BLaER1 (cell line): ENCODE measurements around the gene GRM8.
"Not testable (repeated sequence)": the region's sequence is repeated elsewhere in the genome, so short reads cannot be mapped to it uniquely, and the experiment has no call there.

ENCODE experiments used
- H3K27ac ChIP-seq: shearing (Covaris generic); formaldehyde crosslinking; 2 replicates; pipeline ENCODE4 v1.8.1; 2022
- H3K27me3 ChIP-seq: shearing (Covaris generic); formaldehyde crosslinking; 2 replicates; pipeline ENCODE4 v1.8.1; 2022
- H3K36me3 ChIP-seq: shearing (Covaris generic); formaldehyde crosslinking; 2 replicates; pipeline ENCODE4 v1.8.1; 2022
- H3K4me1 ChIP-seq: shearing (Covaris generic); formaldehyde crosslinking; 2 replicates; pipeline ENCODE4 v1.8.1; 2022
- H3K4me2 ChIP-seq: shearing (Covaris generic); formaldehyde crosslinking; 2 replicates; pipeline ENCODE4 v1.8.1; 2022
- H3K4me3 ChIP-seq: shearing (Covaris generic); formaldehyde crosslinking; 2 replicates; pipeline ENCODE4 v1.8.1; 2022
- H3K9ac ChIP-seq: shearing (Covaris generic); formaldehyde crosslinking; 2 replicates; pipeline ENCODE4 v1.8.1; 2022
- H3K9me3 ChIP-seq: shearing (Covaris generic); formaldehyde crosslinking; 2 replicates; pipeline ENCODE4 v1.8.1; 2022
- H4K20me1 ChIP-seq: shearing (Covaris generic); formaldehyde crosslinking; 2 replicates; pipeline ENCODE4 v1.8.1; 2022
- Cebpa-rat ChIP-seq: shearing (Covaris generic); IDR thresholded peaks from 2 replicates; pipeline ENCODE4 v1.8.1; 2022

GRM8 gene

GRCh38 chr7:126881908-126882307 is 370.8 kb downstream of the GRM8 start:
- not testable (repeated sequence) for H4K20me1 ChIP-seq, H3K27ac ChIP-seq, H3K36me3 ChIP-seq, H3K4me2 ChIP-seq, H3K9ac ChIP-seq, H3K4me3 ChIP-seq, H3K4me1 ChIP-seq, H3K9me3 ChIP-seq, H3K27me3 ChIP-seq

GRCh38 chr7:126881315-126881714 is 371.4 kb downstream of the GRM8 start:
- H4K20me1 ChIP-seq: no peaks in the 10 kb centered on the region
- no peaks in the 10 kb centered on the region for H3K36me3 ChIP-seq
- no peaks in the 10 kb centered on the region for H3K9me3 ChIP-seq
- H3K4me3 ChIP-seq: no peak overlapping the region
- TF ChIP-seq Cebpa-rat: no peak
- no peak overlapping the region for H3K4me2 ChIP-seq
- no peak overlapping the region for H3K27ac ChIP-seq
- no peaks in the 10 kb centered on the region for H3K27me3 ChIP-seq
- H3K4me1 ChIP-seq: no peaks in the 10 kb centered on the region
- no peak overlapping the region for H3K9ac ChIP-seq

- H3K4me2 ChIP-seq, H4K20me1 ChIP-seq, H3K9ac ChIP-seq, H3K27me3 ChIP-seq, H3K27ac ChIP-seq, H3K4me1 ChIP-seq, H3K36me3 ChIP-seq, H3K4me3 ChIP-seq, H3K9me3 ChIP-seq: not testable (repeated sequence)
Measured at GRCh38 chr7:126876536-126876935, 376.2 kb downstream of the GRM8 start.

- no peak for TF ChIP-seq Cebpa-rat
- Histone ChIP-seq H3K9me3 (no peaks in the 10 kb centered on the region), H3K4me2 (no peak overlapping the region), H3K9ac (no peak overlapping the region), H3K27me3 (no peaks in the 10 kb centered on the region), H3K4me3 (no peak overlapping the region), H3K36me3 (no peaks in the 10 kb centered on the region), H4K20me1 (no peaks in the 10 kb centered on the region), H3K4me1 (no peaks in the 10 kb centered on the region), H3K27ac (no peak overlapping the region)
Measured at GRCh38 chr7:126856691-126857291, 395.9 kb downstream of the GRM8 start.

- Histone ChIP-seq H3K4me2 (no peak overlapping the region), H3K4me1 (no peaks in the 10 kb centered on the region), H3K27ac (no peak overlapping the region), H3K9ac (no peak overlapping the region), H3K27me3 (no peaks in the 10 kb centered on the region), H3K36me3 (no peaks in the 10 kb centered on the region), H3K9me3 (no peaks in the 10 kb centered on the region), H4K20me1 (no peaks in the 10 kb centered on the region), H3K4me3 (no peak overlapping the region)
- no peak for TF ChIP-seq Cebpa-rat
Measured at GRCh38 chr7:126845331-126845730, 407.4 kb downstream of the GRM8 start.

- TF ChIP-seq Cebpa-rat: no peak
- H3K4me2 ChIP-seq: no peak overlapping the region
- H3K9ac ChIP-seq: no peak overlapping the region
- no peaks in the 10 kb centered on the region for H3K27me3 ChIP-seq
- no peaks in the 10 kb centered on the region for H4K20me1 ChIP-seq
- H3K36me3 ChIP-seq: no peaks in the 10 kb centered on the region
- no peaks in the 10 kb centered on the region for H3K4me1 ChIP-seq
- no peaks in the 10 kb centered on the region for H3K9me3 ChIP-seq
- H3K4me3 ChIP-seq: no peak overlapping the region
- H3K27ac ChIP-seq: no peak overlapping the region
Measured at GRCh38 chr7:126843883-126844282, 408.9 kb downstream of the GRM8 start.

- Histone ChIP-seq H3K4me3 (no peak overlapping the region), H3K9me3 (no peaks in the 10 kb centered on the region), H3K9ac (no peak overlapping the region), H4K20me1 (no peaks in the 10 kb centered on the region), H3K27ac (no peak overlapping the region), H3K4me2 (no peak overlapping the region), H3K36me3 (no peaks in the 10 kb centered on the region), H3K4me1 (no peaks in the 10 kb centered on the region), H3K27me3 (no peaks in the 10 kb centered on the region)
- TF ChIP-seq Cebpa-rat: no peak
Measured at GRCh38 chr7:126843336-126843735, 409.4 kb downstream of the GRM8 start.

GRCh38 chr7:126842451-126842850 is 410.3 kb downstream of the GRM8 start:
- H3K4me2 ChIP-seq: no peak overlapping the region
- H3K36me3 ChIP-seq: no peaks in the 10 kb centered on the region
- H4K20me1 ChIP-seq: no peaks in the 10 kb centered on the region
- no peaks in the 10 kb centered on the region for H3K9me3 ChIP-seq
- no peaks in the 10 kb centered on the region for H3K4me1 ChIP-seq
- no peak overlapping the region for H3K27ac ChIP-seq
- H3K9ac ChIP-seq: no peak overlapping the region
- no peaks in the 10 kb centered on the region for H3K27me3 ChIP-seq
- H3K4me3 ChIP-seq: no peak overlapping the region
- TF ChIP-seq Cebpa-rat: no peak

GRCh38 chr7:126840869-126841268 is 411.9 kb downstream of the GRM8 start:
- Histone ChIP-seq H3K4me3 (no peak overlapping the region), H4K20me1 (no peaks in the 10 kb centered on the region), H3K9ac (no peak overlapping the region), H3K27ac (no peak overlapping the region), H3K4me1 (no peaks in the 10 kb centered on the region), H3K27me3 (no peaks in the 10 kb centered on the region), H3K9me3 (no peaks in the 10 kb centered on the region), H3K4me2 (no peak overlapping the region), H3K36me3 (no peaks in the 10 kb centered on the region)
- TF ChIP-seq Cebpa-rat: no peak

GRCh38 chr7:126839624-126840023 is 413.1 kb downstream of the GRM8 start:
- no peak for TF ChIP-seq Cebpa-rat
- Histone ChIP-seq H3K27me3 (no peaks in the 10 kb centered on the region), H3K27ac (no peak overlapping the region), H3K4me1 (no peaks in the 10 kb centered on the region), H3K36me3 (no peaks in the 10 kb centered on the region), H3K4me2 (no peak overlapping the region), H3K9me3 (no peaks in the 10 kb centered on the region), H3K9ac (no peak overlapping the region), H3K4me3 (no peak overlapping the region), H4K20me1 (no peaks in the 10 kb centered on the region)

- H3K27me3 ChIP-seq: no peaks in the 10 kb centered on the region
- H3K4me3 ChIP-seq: no peak overlapping the region
- H3K36me3 ChIP-seq: no peaks in the 10 kb centered on the region
- no peak for TF ChIP-seq Cebpa-rat
- no peaks in the 10 kb centered on the region for H4K20me1 ChIP-seq
- no peak overlapping the region for H3K9ac ChIP-seq
- no peaks in the 10 kb centered on the region for H3K9me3 ChIP-seq
- no peak overlapping the region for H3K4me2 ChIP-seq
- no peaks in the 10 kb centered on the region for H3K4me1 ChIP-seq
- no peak overlapping the region for H3K27ac ChIP-seq
Measured at GRCh38 chr7:126838194-126838593, 414.5 kb downstream of the GRM8 start.

- H3K4me1 ChIP-seq, H3K9me3 ChIP-seq, H4K20me1 ChIP-seq, H3K27me3 ChIP-seq, H3K4me3 ChIP-seq, H3K27ac ChIP-seq, H3K9ac ChIP-seq, H3K36me3 ChIP-seq, H3K4me2 ChIP-seq: not testable (repeated sequence)
Measured at GRCh38 chr7:126831241-126831640, 421.5 kb downstream of the GRM8 start.
